RWPE2 (cell line): ENCODE results near the gene KANSL2.
"Not testable (repeated sequence)": the region's sequence is repeated elsewhere in the genome, so short reads cannot be mapped to it uniquely, and the experiment has no call there.

Source experiments
- ATAC-seq: fragments of 200-7000 bp; cut with Tn5 transposase; 3 replicates; pipeline ENCODE4 v1.9.1; 2021; ENCODE audit warnings: low read depth
- DNase-seq: peaks from one replicate; pipeline ENCODE4 v3.0.0-alpha.2; 2020; ENCODE audit warnings: low spot score
- H3K27ac ChIP-seq: fragments of 450-650 bp; 2 replicates; pipeline ENCODE4 v1.5.1; 2017; ENCODE audit warnings: mild to moderate bottlenecking; ENCODE audit not compliant: poor library complexity, severe bottlenecking
- H3K27me3 ChIP-seq: fragments of 250-450 bp; sonication (Bioruptor Pico); 2 replicates; pipeline ENCODE4 v1.5.1; 2021; ENCODE audit warnings: mild to moderate bottlenecking, moderate library complexity; ENCODE audit not compliant: insufficient read depth, poor library complexity, severe bottlenecking
- H3K36me3 ChIP-seq: fragments of 250-450 bp; sonication (Bioruptor Pico); 2 replicates; pipeline ENCODE4 v1.5.1; 2020; ENCODE audit warnings: low read depth, mild to moderate bottlenecking, moderate library complexity
- H3K4me1 ChIP-seq: fragments of 250-450 bp; sonication (Bioruptor Pico); 2 replicates; pipeline ENCODE4 v1.5.1; 2021; ENCODE audit warnings: mild to moderate bottlenecking, moderate library complexity; ENCODE audit not compliant: insufficient read depth, poor library complexity, severe bottlenecking
- H3K4me3 ChIP-seq: fragments of 250-450 bp; sonication (Bioruptor Pico); 2 replicates; pipeline ENCODE4 v1.5.1; 2021; ENCODE audit warnings: mild to moderate bottlenecking, moderate library complexity; ENCODE audit not compliant: severe bottlenecking
- H3K9me3 ChIP-seq: fragments of 250-450 bp; sonication (Bioruptor Pico); 2 replicates; pipeline ENCODE4 v1.5.1; 2021; ENCODE audit warnings: mild to moderate bottlenecking, moderate library complexity; ENCODE audit not compliant: severe bottlenecking
- TF ChIP-seq, protein P1 (sequence below): fragments of 450-650 bp; IDR thresholded peaks from one replicate; pipeline ENCODE4 v1.5.1; 2017; ENCODE audit warnings: mild to moderate bottlenecking, moderate library complexity; ENCODE audit not compliant: poor library complexity, severe bottlenecking

Gene KANSL2

GRCh38 chr12:48643011-48643410, 39.0 kb downstream of the KANSL2 start:
- H3K27ac ChIP-seq = no peak overlapping the region
- DNase-seq (no peak), ATAC-seq (no peak; the same call in 2 of the 3 replicates)
- H3K4me3 ChIP-seq = no peak overlapping the region
- TF ChIP-seq, protein P1, sequence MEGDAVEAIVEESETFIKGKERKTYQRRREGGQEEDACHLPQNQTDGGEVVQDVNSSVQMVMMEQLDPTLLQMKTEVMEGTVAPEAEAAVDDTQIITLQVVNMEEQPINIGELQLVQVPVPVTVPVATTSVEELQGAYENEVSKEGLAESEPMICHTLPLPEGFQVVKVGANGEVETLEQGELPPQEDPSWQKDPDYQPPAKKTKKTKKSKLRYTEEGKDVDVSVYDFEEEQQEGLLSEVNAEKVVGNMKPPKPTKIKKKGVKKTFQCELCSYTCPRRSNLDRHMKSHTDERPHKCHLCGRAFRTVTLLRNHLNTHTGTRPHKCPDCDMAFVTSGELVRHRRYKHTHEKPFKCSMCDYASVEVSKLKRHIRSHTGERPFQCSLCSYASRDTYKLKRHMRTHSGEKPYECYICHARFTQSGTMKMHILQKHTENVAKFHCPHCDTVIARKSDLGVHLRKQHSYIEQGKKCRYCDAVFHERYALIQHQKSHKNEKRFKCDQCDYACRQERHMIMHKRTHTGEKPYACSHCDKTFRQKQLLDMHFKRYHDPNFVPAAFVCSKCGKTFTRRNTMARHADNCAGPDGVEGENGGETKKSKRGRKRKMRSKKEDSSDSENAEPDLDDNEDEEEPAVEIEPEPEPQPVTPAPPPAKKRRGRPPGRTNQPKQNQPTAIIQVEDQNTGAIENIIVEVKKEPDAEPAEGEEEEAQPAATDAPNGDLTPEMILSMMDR = no peak
- H3K4me1 ChIP-seq = no peaks in the 10 kb centered on the region
- no peaks in the 10 kb centered on the region for H3K27me3 ChIP-seq
- peaks cover 26% of the 10 kb centered on the region for H3K36me3 ChIP-seq
- no peaks in the 10 kb centered on the region for H3K9me3 ChIP-seq

DNA sequence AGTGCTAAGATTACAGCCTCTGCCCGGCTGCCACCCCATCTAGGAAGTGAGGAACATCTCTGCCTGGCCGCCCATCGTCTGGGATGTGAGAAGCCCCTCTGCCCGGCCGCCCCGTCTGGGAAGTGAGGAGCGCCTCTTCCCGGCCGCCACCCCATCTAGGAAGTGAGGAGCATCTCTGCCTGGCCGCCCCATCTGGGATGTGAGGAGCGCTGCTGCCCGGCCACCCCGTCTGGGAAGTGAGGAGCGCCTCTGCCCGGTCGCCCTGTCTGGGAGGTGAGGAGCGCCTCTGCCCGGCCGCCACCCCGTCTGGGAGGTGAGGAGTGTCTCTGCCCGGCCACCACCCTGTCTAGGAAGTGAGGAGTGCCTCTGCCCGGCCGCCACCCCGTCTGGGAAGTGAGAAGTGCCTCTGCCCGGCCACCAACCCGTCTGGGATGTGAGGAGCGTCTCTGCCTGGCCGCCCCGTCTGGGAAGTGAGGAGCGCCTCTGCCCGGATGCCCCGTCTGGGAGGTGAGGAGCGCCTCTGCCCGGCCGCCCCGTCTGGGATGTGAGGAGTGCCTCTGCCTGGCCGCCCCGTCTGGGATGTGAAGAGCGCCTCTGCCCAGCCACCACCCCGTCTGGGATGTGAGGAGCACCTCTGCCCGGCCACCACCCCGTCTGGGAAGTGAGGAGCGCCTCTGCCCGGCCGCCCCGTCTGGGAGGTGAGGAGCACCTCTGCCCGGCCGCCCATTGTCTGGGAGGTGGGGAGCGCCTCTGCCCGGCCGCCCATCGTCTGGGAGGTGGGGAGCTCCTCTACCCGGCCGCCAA, 40.1 kb downstream of the KANSL2 start:
- not testable (repeated sequence) for ATAC-seq, H3K4me3 ChIP-seq, H3K4me1 ChIP-seq, H3K9me3 ChIP-seq, DNase-seq, H3K27me3 ChIP-seq, H3K27ac ChIP-seq
- peaks cover 18% of the 10 kb centered on the region for H3K36me3 ChIP-seq

GRCh38 chr12:48640854-48641253, 41.2 kb downstream of the KANSL2 start:
- no peaks in the 10 kb centered on the region for H3K27me3 ChIP-seq
- H3K9me3 ChIP-seq = no peaks in the 10 kb centered on the region
- H3K36me3 ChIP-seq = peaks cover 14% of the 10 kb centered on the region
- H3K27ac ChIP-seq = no peak overlapping the region
- ATAC-seq (no peak), DNase-seq (no peak)
- no peaks in the 10 kb centered on the region for H3K4me1 ChIP-seq
- TF ChIP-seq, protein P1 = no peak
- H3K4me3 ChIP-seq = no peak overlapping the region

DNA sequence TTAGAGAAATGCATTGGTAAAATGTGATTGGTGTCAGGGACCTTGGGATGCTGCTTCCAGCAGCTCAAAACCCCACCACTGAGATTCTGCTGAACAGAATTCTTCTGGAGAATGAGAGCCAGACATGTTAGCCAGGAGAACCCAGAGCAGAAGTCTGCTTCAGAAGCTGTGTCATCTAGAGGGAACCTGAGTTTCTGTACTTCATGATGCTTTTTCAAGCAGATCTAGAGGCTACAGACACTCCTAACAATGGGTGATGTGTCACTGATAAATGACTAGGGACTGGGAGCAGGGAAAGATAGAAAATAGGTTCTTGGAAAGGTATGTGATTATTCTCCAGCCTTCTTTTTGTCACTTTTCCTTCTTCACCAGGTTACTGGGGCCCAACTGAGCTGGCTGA, 41.6 kb downstream of the KANSL2 start:
- ATAC-seq = 0 out of 3 replicates have a peak, but pooled peaks have one; percentile 23
- Histone ChIP-seq H3K4me1 (no peaks in the 10 kb centered on the region), H3K27me3 (no peaks in the 10 kb centered on the region), H3K4me3 (no peak overlapping the region), H3K36me3 (peaks cover 14% of the 10 kb centered on the region), H3K9me3 (no peaks in the 10 kb centered on the region), H3K27ac (no peak overlapping the region)
- TF ChIP-seq, protein P1 = no peak
- DNase-seq = no peak

DNA sequence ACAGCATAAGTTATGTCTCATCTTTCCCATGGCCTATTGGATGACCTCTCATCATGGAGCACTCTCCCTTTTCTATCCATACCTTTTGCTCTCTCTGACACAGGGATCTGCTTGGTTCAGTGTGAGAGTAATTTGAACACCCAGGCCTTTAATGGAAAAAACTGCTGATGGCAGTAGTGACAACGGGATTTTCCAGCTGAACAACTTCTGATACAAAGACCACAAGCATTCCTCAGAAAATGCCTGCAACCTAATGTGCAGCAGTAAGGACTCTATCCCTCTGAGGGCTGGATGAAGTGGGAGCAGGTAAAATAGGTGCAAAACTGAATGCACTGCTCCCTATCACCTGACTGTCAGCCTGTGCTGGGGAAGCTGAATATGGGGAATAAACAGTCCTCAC, 51.0 kb downstream of the KANSL2 start:
- DNase-seq (no peak), ATAC-seq (no peak)
- no peak overlapping the region for H3K4me3 ChIP-seq
- TF ChIP-seq, protein P1 = no peak
- H3K4me1 ChIP-seq = no peaks in the 10 kb centered on the region
- H3K27ac ChIP-seq = no peak overlapping the region
- no peaks in the 10 kb centered on the region for H3K36me3 ChIP-seq
- H3K9me3 ChIP-seq = no peaks in the 10 kb centered on the region
- no peaks in the 10 kb centered on the region for H3K27me3 ChIP-seq
